Measurements from ENCODE around the gene BRIX1.
A peak's percentile ranks its signal among the peaks of the same experiment; 100 is the strongest.

BRIX1 gene, protein sequence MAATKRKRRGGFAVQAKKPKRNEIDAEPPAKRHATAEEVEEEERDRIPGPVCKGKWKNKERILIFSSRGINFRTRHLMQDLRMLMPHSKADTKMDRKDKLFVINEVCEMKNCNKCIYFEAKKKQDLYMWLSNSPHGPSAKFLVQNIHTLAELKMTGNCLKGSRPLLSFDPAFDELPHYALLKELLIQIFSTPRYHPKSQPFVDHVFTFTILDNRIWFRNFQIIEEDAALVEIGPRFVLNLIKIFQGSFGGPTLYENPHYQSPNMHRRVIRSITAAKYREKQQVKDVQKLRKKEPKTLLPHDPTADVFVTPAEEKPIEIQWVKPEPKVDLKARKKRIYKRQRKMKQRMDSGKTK

DNA sequence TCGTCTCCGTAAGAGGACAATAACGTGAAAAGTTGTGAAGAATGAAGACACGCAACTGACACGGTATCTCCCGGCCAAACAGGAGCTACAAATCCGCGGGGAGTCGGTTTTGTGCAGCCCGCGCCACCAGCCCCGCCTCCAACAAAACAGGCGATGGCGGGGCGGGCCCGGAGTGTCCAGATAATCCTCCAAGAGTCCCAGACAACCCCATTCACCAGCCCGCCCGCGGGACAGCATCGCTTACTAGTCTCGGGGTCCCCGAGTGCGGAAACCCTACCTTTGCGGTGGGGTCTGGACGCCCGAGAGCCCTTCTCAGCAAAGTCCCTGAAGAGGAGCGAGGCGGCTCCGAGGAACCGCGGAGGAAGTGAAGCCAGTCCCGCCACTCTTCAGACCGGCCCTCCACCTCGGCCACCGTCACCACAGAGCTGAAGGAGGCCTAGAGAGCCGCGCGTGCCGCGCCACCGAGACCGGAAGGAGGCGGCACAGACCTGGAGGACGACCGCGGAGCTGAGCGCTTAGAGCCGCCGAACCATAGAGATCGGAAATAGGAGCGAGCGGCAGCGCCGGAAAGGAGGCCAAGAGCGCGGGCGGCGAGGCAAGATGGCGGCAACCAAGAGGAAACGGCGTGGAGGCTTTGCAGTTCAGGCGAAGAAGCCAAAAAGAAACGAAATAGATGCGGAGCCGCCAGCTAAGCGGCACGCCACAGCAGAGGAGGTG, at the start of gene BRIX1, which contains the start of gene RAD1:
TSS of gene BRIX1 (plus strand) at position 573 of the 717 bp plus-strand sequence. CDS start at position 601, 28 bp downstream.
TSS of gene RAD1 (minus strand) at position 366 of the 717 bp plus-strand sequence. CDS start 612 bp downstream, outside the sequence.
- DNase-seq (ENCODE audit: low read depth): peak; percentile 91

DNA sequence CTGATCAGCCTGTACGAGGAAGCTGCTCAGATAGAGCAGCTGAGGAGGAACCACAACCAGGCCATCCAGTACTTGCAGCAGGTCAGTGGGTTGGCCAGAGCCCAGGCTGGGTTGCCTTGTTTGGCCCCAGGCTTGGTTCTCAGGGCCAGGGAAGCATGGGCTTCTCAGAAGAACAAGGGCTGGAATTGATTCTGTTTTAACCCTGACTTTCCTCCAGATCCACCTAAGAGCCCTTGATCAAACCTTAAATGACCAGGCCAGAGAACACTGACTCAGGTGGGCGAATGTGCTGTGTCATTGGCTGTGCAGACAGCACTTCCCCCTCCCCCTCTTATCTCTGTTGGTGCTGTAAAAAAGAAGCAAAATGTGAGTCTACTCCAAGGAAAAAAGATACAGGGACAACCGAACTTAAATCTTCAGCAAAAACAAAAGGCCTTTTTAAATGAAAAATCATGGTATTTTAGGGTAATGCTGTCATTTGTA, 48.5 kb upstream of the BRIX1 start:
- DNase-seq (ENCODE audit: low read depth): no peak

DNA sequence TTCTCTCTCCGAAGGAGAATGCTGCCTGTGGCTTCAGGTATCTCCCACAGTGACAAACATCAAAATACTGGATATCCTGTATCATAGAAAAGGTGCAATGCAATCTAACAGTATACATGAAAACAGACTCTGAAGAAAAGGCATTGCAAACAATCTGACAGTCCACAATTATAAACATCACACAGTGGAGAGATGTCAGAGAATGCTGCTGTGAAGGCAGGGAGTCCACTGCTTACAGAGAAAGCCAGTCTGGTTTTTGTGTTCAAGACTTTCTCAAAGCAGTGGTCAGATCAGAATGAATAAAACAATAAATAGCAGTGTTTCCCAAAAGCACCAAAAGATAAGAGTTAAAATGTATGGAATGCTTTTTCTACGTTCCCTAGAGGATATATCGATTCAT, 47.9 kb upstream of the BRIX1 start:
- DNase-seq (ENCODE audit: low read depth): no peak

DNA sequence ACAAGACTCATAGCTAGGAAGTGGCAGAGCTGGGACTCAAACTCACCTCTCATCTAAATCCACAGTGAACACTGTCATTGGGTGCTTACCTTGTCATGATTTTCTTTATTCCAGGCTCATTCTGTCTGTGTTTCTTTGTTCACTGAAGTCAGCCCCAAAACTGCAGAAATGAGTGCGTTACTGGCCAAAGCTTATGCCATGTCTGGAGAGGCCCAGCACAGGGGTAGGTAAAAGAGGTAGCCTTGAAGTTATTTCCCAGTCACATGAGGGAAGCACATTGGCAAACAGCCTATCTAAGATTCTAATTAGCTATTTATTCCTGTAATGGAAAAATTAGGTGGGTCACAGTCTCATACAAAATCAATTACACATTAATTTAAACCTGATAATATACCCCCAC, 46.7 kb upstream of the BRIX1 start:
- no peak for DNase-seq (ENCODE audit: low read depth)

DNA sequence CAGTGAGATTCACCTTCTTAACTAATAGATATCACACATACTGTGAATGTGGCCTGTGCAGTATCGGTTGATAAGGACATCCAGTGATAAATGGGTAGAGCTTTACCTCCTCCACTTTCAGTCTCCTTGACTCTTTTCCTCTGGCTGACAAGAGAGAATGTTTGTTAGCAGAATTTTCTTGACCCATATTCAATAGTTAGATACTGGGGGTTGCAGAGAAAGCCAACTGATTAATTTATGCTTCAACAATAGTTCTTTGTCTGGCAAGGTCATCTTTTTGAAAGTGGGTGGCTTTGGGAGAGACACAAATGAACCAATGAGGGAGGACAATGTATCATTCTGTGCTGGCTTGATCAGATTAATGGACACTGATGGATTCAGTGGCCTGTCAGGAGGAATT, 46.3 kb upstream of the BRIX1 start:
- DNase-seq (ENCODE audit: low read depth): no peak

DNA sequence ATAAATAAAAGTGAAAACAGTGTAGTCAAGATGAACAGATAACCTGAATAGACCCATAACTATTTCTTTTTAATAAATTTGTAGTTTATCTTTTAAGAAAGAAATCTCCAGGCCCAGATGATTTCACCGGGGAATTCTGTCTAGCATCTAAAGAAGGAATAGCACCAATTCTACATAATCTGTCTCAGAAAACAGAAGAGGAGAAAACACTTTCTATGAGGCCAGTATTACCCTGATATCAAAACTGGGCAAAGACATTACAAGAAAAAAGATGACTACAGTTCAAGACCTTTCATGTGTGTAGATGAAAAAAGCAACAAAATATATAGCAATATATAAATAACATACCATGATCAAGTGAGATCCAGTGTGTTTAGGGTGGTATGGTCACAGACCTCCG, 45.1 kb upstream of the BRIX1 start:
- DNase-seq (ENCODE audit: low read depth): no peak

DNA sequence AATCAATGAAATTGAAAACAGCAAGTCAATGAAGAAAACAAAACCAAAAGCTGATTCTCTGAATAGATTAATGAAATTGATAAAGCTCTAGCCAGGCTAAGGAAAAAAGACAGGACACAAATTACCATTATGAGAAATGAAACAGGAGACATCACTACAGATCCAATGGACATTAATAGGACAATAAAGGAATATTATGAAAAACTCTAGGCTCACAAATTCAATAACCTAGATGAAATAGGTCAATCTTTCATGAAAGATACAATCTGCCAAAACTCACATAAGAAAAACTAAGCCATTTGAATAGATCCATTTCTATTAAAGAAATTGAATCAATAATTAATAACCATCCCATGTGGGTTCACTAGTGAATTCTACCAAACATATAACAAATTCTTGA, 39.2 kb upstream of the BRIX1 start:
- DNase-seq (ENCODE audit: low read depth): no peak

DNA sequence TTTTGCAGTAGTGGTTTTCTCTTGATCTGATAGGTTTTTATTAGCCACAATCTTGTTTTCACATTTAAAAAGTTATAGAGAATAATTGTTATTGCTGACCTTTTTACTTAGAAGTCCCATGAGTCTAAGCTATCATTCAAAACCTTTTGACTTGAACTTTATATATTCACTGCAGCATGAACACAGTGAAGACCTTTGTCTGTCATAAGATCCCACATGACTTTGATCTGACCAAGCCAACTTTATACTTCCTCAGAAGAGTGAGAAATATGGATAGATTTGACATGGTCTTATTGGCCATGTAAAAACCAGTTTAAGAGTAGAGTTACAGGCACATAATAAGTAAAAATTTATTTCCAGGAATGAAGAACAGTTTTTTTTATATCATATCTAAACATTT, 34.3 kb upstream of the BRIX1 start:
- DNase-seq (ENCODE audit: low read depth): no peak

DNA sequence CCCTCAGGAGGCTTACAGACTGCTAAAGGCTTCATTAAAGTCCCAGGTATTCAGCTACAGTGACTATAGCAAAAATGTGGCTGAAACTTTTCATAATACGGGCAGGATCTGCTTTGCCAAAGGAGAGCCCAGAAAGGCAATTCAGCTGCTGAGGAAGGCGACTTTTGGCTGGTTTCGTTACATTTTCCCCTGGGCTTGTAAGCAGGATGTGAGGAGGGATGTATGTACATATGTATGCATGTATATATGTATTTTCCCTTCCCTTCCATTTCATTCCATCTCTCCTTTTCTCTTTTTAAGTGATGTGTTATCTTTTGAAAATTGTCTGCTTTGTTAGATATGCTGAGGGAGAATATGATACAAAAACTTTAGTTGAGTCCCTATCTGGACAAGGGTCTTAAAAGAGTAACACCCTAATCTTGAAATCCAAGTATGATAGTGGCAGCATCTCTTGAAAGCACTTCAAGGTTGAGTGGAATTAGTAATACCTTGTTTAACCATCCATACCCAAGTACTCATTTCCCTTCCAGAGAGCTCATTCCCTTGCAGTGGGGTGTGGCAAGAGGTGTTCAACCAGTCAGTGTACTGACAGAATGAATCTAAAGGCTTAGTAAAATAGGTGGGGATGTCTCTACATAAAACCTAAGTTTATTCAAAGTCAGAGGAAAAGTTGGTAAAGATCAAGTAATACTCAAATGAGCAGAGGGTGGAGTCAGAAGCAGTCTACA, 29.0 kb upstream of the BRIX1 start:
- DNase-seq (ENCODE audit: low read depth): no peak

DNA sequence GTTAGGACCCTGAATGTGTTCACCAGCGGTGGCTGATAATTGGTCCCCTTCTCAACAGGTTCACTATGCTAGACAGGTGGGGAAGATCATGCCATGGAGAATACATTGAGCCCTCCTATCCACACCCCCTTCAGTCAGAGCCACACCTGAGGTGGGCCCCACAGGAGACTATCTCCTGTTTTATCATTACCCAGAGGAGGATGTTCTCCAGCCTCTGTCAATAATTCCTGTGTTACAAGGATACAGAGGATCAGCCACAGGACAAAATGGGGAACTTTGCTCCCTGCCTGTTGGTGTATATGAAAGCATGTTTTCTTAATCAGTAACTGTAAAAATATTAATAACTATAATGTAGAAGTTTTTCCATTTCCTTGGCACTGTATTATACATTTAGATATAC, 26.1 kb upstream of the BRIX1 start:
- no peak for DNase-seq (ENCODE audit: low read depth)

DNA sequence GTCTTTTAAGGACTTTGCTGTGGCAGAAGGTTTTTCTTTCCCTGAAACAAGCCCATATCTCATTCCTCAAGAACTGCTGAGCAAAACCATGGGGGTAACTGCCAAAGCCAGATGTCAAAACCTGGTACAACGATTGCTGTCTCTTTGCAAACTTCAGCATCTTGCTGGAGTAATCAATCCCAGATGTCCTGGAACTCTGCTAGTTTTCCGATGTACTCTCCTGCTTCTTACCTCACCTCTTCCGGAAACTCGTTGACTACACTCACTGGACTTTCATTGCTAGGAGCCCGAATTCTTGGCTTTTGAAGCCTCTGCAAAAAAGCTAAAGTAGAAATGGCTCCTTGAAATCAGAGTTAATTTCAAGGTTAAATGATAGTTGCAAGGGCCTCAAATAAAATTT, 23.5 kb upstream of the BRIX1 start:
- DNase-seq (ENCODE audit: low read depth): no peak

DNA sequence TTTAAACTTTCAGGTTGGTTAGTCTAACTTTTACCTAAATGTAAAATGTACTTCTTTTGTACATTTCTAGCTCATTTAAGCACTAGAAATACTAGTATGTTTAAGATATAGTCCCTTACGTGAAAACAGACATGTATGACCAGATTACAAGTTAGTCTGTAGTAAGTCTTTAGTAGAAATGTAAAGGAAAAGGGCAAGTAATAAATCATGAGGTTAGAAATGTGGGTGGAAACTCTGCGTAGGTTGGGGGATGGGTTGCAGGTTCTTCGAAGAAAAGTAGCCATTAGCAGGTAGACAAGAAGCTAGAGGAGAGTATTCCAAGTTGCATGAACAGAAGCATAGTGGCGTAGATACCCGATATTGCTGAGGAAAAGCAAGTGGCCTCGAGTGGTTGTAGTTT, 23.1 kb upstream of the BRIX1 start:
- DNase-seq (ENCODE audit: low read depth): no peak

DNA sequence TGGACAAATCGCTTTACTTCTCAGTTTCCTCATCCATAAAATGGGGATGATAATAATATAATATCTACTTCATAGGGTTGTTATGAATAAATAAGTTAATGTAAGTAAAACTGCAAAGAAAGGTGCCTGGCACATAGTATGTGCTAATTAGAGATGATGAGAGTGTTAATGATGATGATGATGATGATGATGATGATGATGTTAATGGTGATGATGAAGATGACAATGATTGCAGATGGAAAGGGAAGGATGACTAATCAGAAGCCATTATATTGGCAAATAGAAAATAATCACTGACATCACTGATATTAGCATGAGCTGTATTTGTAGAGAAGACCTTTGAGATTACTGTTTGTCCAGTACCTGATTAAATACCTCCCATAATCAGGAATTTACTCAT, 20.8 kb upstream of the BRIX1 start:
- DNase-seq (ENCODE audit: low read depth): no peak

DNA sequence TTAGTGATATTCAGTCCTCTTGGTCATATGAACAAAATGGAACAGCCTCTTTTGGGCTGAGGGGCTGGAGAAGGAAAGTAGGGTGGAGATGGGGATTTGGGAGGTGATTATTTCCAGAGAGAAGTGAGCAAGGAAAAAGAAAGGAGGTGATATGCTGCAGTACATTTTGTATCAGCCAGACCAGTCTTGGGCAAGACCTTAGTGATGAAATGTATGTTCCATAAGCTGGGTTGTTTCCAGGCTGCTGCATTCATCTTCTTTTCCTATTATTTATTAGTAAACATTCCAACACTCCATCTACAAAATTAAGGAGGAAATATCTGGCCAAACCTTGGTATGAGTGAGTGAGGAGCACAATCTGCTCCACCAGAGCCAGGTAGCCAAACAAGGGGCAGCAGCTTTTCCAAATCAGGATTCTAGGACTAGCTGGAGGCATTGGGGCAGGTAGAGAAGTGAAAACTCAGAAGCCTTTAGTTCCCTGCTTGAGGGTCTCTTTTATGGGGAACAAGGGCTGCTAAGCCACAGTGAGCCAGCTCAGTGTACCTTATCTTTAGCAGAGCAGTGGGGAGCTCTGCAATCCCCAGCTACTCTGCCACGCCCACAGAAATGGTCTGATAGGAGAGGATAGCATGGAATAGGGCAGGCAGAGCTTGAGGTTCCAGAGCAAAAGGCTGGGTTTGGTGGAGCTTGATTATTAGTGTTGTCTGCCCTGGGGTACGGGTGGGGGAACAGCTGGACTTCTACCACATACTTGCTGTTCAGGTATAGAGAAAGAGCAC, 19.7 kb upstream of the BRIX1 start:
- no peak for DNase-seq (ENCODE audit: low read depth)

DNA sequence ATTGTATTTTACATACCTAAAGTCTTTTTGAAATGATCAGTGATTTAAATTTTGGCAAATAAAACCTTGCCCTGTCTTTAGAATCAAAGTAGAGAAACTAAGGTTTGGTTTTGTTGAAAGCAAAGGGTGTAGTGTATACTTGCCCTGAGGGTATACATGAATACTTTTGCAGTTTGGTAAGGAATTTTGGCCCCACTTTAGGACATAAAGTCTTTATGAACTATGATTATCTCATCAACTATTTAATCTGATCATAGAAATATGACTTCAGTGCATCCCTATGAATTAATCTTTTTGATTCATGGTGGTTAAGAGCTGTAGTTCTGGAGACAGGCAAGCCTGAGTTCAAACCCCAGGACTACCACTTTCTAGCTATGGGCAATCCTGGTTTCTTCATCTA, 17.9 kb upstream of the BRIX1 start:
- no peak for DNase-seq (ENCODE audit: low read depth)

DNA sequence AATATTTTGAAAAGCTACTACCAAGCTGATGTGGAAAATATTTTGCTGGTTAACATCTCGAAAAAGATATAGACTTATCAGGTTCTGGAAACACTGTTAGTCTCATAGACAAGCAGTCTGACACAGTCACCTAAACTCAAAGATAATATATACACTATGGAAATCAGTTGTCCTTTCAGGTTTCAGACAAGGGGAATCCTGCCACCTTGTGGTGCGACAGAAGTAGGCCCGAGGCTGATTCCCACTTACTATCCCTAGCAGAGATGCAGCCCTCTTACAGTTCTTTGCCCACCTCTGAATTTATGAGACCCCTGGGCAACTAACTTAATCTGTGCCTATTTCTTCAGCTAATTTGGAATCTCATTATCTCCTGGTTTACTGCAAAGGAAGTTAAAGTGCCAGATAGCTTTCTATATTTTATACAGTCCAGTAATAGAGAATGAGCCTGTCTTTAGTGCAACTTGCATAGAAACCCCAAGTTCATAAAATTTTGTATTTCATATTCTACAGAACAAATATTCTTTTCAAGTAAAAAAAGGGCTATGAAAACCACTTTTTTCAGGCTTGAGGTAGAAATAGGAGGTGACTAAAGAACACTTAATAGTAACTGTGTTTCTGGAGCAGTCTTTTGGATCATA, 17.1 kb upstream of the BRIX1 start:
- DNase-seq (ENCODE audit: low read depth): peak; percentile 36

DNA sequence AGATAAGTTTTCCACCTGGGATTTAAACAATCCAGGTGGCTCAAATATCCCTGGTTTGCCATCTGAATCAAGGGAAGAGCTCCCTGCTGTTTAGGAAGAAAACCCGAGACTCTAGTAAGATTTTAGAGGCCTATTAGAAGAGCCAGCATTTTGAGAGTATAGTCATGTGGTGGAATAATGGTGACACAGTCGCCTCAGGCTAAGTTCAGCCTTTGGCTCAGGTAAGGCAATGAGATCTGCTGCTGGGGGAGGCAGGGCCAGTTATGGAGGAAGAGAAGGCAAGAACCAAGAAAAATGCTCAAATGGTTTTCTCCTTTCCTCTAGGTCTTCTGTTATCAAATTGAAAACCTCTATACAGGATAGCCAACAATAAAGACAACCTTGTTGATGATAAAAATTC, 16.4 kb upstream of the BRIX1 start:
- DNase-seq (ENCODE audit: low read depth): no peak

DNA sequence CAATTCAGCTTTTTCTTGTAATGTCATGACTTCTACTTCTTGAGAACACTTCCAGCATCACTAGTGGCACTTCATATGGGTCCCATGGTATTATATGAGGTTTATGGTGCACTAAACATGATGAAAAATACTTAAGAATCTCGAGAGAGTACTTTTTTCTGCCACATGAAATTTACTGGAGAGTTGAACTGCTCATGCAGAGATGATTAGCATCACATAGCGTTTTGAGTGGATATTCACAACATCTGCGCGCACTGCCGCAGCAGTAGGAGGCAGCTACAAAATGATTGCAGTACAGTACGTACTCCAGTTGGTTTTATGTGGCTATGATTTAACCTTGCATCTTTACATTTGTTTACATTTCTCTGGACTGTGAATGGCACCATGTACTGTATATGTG, 14.9 kb upstream of the BRIX1 start:
- DNase-seq (ENCODE audit: low read depth): no peak

DNA sequence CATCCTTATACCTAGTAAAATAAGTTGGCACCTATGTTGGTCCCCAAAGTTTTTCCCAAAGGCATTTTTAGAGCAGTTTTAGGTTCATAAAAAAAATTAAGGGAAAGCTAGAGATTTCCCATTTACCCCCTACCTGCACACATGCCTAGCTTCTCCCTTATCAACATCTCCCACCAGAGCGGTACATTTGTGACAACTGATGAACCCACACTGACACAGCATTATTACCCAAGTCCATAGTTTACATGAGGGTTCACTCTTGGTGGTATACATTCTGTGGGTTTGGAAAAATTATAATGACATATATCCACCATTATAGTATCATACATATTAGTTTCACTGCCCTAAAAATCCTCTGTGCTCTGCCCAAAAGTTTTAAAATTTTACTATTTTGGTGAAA, 12.3 kb upstream of the BRIX1 start:
- DNase-seq (ENCODE audit: low read depth): no peak

DNA sequence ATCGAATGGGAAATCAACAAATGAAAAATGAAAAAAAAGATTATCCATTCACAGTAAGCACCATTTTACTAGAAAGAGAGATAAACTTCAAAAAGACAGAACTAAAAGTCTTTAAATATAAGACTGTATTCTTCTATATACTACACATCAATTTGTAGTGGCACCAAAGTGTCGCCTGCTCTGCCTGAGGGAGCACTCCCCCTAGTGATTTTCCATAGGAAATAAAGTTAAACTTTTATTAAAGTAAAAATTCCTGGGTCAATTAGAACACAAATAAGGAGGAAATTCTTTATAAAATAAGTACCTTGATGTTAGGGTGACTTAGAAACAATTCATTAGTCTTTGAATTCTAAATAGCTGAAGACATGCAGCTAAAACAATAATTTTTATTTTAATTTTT, 9.9 kb upstream of the BRIX1 start:
- no peak for DNase-seq (ENCODE audit: low read depth)

DNA sequence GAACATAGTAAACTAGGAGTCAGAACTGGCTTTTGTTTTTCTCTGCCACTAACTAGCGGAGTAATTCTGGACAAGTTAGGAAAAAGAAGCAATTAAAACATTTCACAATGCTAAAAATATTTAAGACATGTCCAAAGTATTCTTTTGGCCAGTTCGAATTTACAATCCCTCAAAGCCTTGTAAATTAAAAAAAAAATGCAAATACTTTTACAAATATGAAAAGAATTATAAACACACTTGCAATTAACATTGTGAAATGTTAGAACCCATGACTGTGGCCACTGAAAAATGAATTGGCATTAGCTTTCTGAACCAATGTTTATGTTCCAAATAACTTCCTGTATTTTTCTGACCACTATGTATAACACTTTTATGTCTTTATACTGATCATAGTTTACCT, 2.4 kb upstream of the BRIX1 start:
- DNase-seq (ENCODE audit: low read depth): no peak
